NCI-H146 treated with DMSO at 0.1 percent for 48 hours (cell line): ENCODE data around the gene CDK5.
"Not testable (repeated sequence)": the region's sequence is repeated elsewhere in the genome, so short reads cannot be mapped to it uniquely, and the experiment has no call there.

Experiments used
- DNase-seq: peaks from one replicate; lab custom pipeline; 2025; ENCODE audit not compliant: unreplicated experiment; lab: John Stamatoyannopoulos, UW

The CDK5 gene

GRCh38 chr7:151017370-151017952 lies 40.2 kb downstream of the CDK5 start:
- DNase-seq: no peak

- no peak for DNase-seq
Observed at GRCh38 chr7:151016942-151017341, 40.8 kb downstream of the CDK5 start.

DNA sequence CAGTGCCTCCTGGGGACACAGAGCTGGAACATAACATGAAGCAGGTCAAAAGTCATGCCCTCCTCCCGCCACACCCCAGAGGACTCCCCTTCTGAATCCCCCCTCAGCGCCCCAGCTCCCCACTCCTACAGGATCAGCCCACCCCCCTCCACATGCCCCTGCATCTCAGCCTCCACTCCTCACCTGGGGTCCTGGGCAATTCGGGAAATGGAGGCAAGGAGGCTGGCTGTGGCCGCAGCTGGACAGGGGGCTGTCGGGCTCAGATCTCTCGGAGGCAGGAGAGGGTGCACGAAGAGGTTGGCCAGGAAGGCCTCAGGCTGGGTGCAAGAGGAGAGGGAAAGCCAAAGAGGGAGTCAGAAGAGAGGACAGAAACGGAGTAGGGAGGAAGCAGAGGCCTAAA lies 41.2 kb downstream of the CDK5 start:
- no peak for DNase-seq

DNA sequence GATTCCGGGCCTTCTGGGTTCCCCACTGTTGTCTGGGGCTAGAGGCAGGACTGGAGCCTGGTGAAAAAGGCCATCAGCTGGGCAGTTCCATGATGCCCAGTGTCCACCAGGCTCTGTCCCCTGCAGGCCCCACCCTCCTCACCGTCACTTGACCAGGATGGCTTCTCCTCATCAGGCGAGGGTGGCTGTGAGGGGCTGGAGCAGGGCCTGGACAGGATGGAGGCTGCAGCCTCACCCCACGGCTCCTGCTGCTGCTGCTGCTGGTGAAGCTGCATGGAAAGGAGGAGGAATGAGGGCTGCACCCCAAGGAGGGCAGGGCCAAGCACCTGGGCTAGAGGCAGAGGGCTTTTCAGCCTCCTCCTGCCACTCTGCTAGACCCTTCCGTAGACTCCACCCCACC lies 41.7 kb downstream of the CDK5 start:
- no peak for DNase-seq

DNA sequence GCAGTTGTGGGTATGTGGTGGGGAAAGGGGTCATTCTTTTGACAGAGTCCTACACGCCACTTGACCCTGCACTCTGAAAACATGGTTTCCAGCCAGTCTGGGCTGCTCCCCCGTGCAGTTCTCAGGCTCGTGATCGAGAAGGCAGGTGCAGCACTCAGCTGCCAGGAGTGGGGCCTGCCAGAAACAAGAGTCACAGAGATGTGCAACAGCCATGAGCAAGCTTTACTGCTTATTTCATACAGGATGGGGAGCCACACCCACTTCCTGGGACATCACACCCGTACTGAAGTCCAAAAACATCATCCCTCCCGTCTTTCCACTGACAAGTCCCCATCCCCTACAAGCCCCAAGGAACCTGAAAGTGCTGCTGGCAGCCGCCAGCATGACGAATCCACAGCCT lies 42.7 kb downstream of the CDK5 start:
- no peak for DNase-seq

DNA sequence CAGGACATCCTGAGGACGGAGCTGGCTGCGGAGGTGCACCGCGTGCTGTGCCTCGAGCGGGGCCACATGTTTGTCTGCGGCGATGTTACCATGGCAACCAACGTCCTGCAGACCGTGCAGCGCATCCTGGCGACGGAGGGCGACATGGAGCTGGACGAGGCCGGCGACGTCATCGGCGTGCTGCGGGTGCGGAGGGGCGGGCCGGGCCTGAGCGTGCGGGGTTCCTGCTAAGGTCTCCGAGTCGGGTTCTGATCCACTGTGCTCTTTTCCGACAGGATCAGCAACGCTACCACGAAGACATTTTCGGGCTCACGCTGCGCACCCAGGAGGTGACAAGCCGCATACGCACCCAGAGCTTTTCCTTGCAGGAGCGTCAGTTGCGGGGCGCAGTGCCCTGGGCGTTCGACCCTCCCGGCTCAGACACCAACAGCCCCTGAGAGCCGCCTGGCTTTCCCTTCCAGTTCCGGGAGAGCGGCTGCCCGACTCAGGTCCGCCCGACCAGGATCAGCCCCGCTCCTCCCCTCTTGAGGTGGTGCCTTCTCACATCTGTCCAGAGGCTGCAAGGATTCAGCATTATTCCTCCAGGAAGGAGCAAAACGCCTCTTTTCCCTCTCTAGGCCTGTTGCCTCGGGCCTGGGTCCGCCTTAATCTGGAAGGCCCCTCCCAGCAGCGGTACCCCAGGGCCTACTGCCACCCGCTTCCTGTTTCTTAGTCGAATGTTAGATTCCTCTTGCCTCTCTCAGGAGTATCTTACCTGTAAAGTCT lies 43.8 kb downstream of the CDK5 start:
- no peak for DNase-seq

DNA sequence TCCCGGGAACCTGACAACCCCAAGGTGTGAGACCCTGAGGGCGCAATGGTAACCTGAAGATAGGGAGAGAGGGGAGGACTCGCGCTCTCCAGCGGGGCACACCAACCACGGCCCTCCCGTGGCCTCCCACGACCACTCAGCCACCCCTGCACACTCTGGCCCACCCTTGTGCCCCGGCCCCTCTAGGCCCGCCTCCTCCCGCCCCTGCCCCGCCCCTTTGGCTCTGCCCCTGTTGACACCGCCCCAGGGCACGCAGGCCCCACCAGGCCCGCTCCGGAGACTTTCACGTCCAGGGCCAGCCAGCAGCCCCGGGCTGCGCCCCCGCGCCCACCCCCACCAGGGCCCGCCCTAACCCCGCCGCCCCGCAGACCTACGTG lies 44.4 kb downstream of the CDK5 start:
- no peak for DNase-seq

GRCh38 chr7:151012911-151013347 lies 44.8 kb downstream of the CDK5 start:
- DNase-seq: no peak

GRCh38 chr7:151012031-151012692 lies 45.5 kb downstream of the CDK5 start:
- no peak for DNase-seq

DNA sequence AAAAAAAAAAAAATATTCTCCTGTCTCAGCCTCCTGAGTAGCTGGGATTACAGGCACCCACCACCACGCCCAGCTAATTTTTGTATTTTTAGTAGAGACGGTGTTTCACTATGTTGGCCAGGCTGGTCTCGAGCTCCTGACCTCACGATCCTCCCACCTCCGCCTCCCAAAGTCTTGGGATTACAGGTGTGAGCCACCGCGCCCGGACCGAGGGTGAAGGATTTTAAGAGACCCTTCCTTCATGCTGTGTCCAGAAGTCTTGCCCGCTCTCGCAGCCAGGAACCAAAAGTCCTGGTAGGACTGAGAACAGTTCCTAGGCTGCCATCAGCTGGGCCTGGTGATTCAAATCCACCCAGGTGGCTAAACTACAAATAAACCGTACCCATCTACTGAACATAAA lies 46.1 kb downstream of the CDK5 start:
- not testable (repeated sequence) for DNase-seq

DNA sequence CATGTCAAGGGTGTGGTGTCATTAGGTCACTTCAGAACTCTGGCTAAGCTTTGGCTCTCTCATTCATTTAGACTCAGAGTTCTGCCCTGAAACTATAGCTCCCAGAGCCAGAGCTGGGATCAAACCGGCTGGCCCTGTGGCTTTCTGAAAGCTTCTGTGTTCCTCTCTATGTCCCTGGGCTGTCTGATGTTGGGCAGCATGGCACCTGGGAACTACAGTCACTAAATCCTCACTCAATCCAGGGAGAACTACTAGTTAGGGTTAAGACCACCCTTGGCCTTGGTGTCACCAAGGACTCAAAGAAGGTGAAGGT lies 46.6 kb downstream of the CDK5 start:
- no peak for DNase-seq

- no peak for DNase-seq
Observed at GRCh38 chr7:151010307-151011096, 47.2 kb downstream of the CDK5 start.

DNA sequence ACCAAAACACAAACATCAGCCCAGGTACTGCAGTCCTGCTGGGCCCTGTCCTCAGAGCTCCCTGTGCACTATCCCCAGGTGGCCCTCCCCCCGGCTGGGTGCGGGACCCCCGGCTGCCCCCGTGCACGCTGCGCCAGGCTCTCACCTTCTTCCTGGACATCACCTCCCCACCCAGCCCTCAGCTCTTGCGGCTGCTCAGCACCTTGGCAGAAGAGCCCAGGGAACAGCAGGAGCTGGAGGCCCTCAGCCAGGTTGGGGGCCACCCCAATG lies 47.7 kb downstream of the CDK5 start:
- no peak for DNase-seq

- DNase-seq: no peak
Observed at GRCh38 chr7:151009327-151010036, 48.2 kb downstream of the CDK5 start.

DNA sequence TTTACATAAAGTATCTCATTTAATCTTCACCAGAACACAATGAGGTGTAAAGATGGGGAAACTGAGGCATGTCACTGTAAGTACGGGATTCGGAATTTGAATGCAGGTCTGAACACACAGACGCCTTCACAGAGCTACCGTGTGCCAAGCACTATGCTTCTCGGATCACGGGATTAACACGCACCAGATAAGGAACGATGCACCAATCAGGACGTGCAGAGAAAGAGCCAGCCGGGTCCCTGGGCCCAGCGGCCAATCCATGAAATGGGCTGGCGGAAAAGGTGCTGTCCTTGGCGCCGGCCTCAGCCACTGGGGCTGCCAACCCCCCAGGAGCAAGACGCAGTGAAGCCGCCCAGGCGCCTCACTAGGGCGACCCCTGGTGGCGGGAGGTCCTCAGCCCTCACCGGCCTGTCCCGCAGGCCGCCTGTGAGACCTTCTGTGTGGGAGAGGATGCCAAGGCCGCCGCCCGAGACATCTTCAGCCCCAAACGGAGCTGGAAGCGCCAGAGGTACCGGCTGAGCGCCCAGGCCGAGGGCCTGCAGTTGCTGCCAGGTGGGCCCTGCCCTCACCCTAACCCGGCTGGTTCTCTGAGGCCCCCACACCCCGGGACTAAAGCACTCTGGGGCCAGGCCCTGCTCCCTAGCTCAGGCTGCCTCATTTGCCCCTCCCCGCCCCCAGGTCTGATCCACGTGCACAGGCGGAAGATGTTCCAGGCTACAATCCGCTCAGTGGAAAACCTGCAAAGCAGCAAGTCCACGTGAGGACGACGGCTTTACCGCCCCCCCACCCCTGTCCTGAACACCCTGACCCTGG lies 49.0 kb downstream of the CDK5 start:
- no peak for DNase-seq

- DNase-seq: no peak
Observed at GRCh38 chr7:151008143-151008510, 49.6 kb downstream of the CDK5 start.

GRCh38 chr7:151007469-151007898 lies 50.2 kb downstream of the CDK5 start:
- DNase-seq: no peak

DNA sequence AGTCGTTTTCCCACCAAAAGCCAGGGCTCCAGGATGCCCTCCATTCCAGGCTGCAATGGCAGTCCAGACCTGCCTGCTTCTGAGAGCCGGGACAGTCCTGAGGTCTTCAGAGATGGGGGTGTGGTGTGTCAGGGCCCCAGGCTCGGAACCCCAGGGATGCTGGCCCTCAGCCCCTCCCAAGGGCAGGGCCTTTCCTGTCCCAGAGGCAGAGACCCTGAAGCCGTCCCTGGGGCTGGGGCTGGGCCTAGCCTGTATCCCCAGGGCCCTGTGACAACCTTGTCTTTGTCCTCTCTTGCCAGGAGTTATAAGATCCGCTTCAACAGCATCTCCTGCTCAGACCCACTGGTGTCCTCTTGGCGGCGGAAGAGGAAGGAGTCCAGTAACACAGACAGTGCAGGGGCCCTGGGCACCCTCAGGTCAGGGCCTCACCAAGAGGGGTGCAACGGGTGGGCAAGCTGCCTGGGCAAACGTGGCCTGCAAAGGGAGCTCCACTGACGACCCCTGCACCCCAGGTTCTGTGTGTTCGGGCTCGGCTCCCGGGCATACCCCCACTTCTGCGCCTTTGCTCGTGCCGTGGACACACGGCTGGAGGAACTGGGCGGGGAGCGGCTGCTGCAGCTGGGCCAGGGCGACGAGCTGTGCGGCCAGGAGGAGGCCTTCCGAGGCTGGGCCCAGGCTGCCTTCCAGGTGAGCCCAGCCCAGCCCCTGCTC lies 51.0 kb downstream of the CDK5 start:
- DNase-seq: no peak

DNA sequence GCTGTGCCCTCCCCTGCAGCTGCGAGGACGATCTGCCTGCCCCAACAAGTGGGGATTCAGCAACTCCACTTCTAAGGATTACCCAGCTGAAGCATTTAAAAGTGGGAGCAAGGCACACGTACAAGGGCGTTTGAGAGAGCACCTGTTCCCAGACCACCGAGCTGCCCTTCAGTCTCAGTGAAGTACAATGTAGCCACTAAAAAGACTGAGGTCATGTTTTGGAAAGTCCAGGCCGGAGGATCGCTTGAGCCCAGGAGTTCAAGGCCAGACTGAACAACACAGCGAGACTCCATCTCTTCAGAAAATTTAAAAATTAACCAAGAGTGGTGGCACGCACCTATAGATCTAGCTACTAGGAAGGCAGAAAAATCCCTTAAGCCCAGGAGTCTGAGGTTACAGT lies 52.1 kb downstream of the CDK5 start:
- DNase-seq: no peak
